H1 (cell line): ENCODE results near the gene SHPK. TPM values are rescaled to one million over a fixed set of nuclear protein-coding genes. Genes with fewer than 3 reads are reported as not detected.
A peak's percentile ranks its signal among the peaks of the same experiment; 100 is the strongest.

ENCODE experiments used
- BRCA1 ChIP-seq: IDR thresholded peaks from 2 replicates; pipeline ENCODE4 v1.6.1; 2012; ENCODE audit warnings: low read depth, low read length, improper control_type of control experiment
- CBX5 ChIP-seq: fragments of 300-800, 300-1000 bp; sonication (generic); IDR thresholded peaks from 2 replicates; pipeline ENCODE4 v1.7.1; 2016; ENCODE audit warnings: antibody characterized with exemption, low read length, low read depth
- EZH2 ChIP-seq: fragments of 200-600 bp; sonication (generic); IDR thresholded peaks from 2 replicates; pipeline ENCODE4 v1.7.1; 2012; ENCODE audit warnings: low read depth, mild to moderate bottlenecking, moderate library complexity, low read length, inconsistent platforms; ENCODE audit not compliant: severe bottlenecking
- GTF2F1 ChIP-seq: IDR thresholded peaks from 2 replicates; pipeline ENCODE4 v1.6.1; 2012; ENCODE audit warnings: low read depth, low read length, improper control_type of control experiment, borderline replicate concordance
- HDAC2 ChIP-seq, 2 experiments: fragments of 300-600 bp in 1 of 2; sonication (generic) in 1 of 2; IDR thresholded peaks; 2 replicates each; pipeline ENCODE4 v1.6.1; 2011 to 2012; ENCODE audit warnings: low read depth in 2 of 2, low read length in 2 of 2, mild to moderate bottlenecking in 2 of 2, moderate library complexity in 2 of 2, borderline replicate concordance in 1 of 2, inconsistent platforms in 1 of 2
- KDM1A ChIP-seq: fragments of 200-600, 300-600 bp; sonication (generic); IDR thresholded peaks from 2 replicates; pipeline ENCODE4 v1.7.1; 2016; ENCODE audit warnings: mild to moderate bottlenecking, low read length, borderline replicate concordance
- KDM5A ChIP-seq: fragments of 200-600 bp; IDR thresholded peaks from 2 replicates; pipeline ENCODE4 v1.7.1; 2012; ENCODE audit warnings: mild to moderate bottlenecking, low read length, inconsistent platforms, mixed read lengths
- POLR2A ChIP-seq, 2 experiments: IDR thresholded peaks; 1 replicate in 1 of 2; 2 replicates in 1 of 2; pipeline ENCODE4 v1.6.1; 2011; ENCODE audit warnings: low read depth in 2 of 2, low read length in 2 of 2, mild to moderate bottlenecking in 2 of 2; ENCODE audit errors: control extremely low read depth in 1 of 2
- POU5F1 ChIP-seq: IDR thresholded peaks from 2 replicates; pipeline ENCODE4 v1.6.1; 2011; ENCODE audit warnings: low read depth, mild to moderate bottlenecking, low read length, moderate library complexity
- RFX5 ChIP-seq: IDR thresholded peaks from 2 replicates; pipeline ENCODE4 v1.6.1; 2011; ENCODE audit warnings: low read depth, low read length, improper control_type of control experiment, borderline replicate concordance
- SAP30 ChIP-seq: fragments of 300-600 bp; sonication (generic); IDR thresholded peaks from 2 replicates; pipeline ENCODE4 v1.7.1; 2012; ENCODE audit warnings: low read length, moderate library complexity, mild to moderate bottlenecking, inconsistent platforms; ENCODE audit not compliant: insufficient read depth, insufficient replicate concordance
- YY1 ChIP-seq: IDR thresholded peaks from 2 replicates; pipeline ENCODE4 v1.6.1; 2011; ENCODE audit warnings: low read depth, mild to moderate bottlenecking, low read length
- polyA plus RNA-seq, 7 experiments: library from polyadenylated mRNA; depleted of rRNA in 3 of 7; stranded (reverse) in 5 of 7; unstranded in 2 of 7; fragments of >200 nt in 5 of 7; fragments of 200-250 nt in 2 of 7; gene quantifications; 1 replicate in 5 of 7; 2 replicates in 1 of 7; 4 replicates in 1 of 7; pipeline versions ENCODE4 v1.2.1 to v1.2.3, GENCODE V29; 2011 to 2013; ENCODE audit warnings: missing spikeins in 2 of 7, mixed read lengths in 2 of 7
- total RNA-seq: library from RNA; stranded (reverse); fragmentation: NEBNext Ultra II Directional; extraction: Animal tissue kit (Norgen Biotek cat#: 25700); gene quantifications from 2 replicates; pipeline ENCODE4 v1.2.1, GENCODE V29; 2021
- TF ChIP-seq, protein P1 (sequence below), 3 experiments: IDR thresholded peaks; 1 replicate in 2 of 3; 2 replicates in 1 of 3; pipeline versions ENCODE4 v1.5.1 to v1.6.1; 2011; ENCODE audit warnings: low read length in 3 of 3, mild to moderate bottlenecking in 3 of 3, inconsistent platforms in 2 of 3, low read depth in 1 of 3, moderate library complexity in 1 of 3; ENCODE audit not compliant: insufficient read depth in 1 of 3; ENCODE audit errors: control extremely low read depth in 1 of 3

Gene SHPK
- total and polyA plus RNA-seq, 2 of the 8 experiments (the other 6 are each of a cell fraction or from before 2014, with no cell fraction given) = 28.6 to 36.7 TPM

DNA sequence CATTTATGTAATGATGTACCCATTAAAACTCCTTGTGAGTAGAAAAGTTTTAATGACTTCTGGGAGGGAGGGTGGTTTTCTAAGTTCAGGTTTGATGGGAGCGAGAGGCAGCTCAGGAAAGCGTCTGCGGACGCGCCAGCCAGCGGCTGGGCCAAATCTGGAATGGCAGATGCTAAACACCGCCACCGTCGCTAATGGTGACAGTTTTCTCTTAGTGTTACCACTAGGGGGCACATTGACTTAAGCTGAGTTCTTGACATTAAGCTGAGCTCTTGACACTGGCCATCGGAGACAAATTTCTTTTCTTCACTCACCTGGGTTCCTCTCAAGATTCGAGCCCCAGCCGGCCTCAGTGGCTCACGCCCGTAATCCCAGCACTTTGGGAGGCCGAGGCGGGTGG lies 33.6 kb downstream of the SHPK start (continued):
- TF ChIP-seq YY1 (peak; percentile 61; the same call in 1 of the 2 replicates), POLR2A (IDR thresholded peaks at IDR 0.05; ENCODE audit: control extremely low read depth in 1 of 2, low read depth in 2 of 2, low read length in 2 of 2) (no peak), EZH2 (no peak), CBX5 (no peak), POU5F1 (no peak), KDM1A (no peak), GTF2F1 (no peak), BRCA1 (no peak), RFX5 (no peak), SAP30 (no peak), KDM5A (no peak), HDAC2 (IDR thresholded peaks at IDR 0.05; ENCODE audit: borderline replicate concordance in 1 of 2, low read depth in 2 of 2, low read length in 2 of 2) (no peak)
- TF ChIP-seq, protein P1, sequence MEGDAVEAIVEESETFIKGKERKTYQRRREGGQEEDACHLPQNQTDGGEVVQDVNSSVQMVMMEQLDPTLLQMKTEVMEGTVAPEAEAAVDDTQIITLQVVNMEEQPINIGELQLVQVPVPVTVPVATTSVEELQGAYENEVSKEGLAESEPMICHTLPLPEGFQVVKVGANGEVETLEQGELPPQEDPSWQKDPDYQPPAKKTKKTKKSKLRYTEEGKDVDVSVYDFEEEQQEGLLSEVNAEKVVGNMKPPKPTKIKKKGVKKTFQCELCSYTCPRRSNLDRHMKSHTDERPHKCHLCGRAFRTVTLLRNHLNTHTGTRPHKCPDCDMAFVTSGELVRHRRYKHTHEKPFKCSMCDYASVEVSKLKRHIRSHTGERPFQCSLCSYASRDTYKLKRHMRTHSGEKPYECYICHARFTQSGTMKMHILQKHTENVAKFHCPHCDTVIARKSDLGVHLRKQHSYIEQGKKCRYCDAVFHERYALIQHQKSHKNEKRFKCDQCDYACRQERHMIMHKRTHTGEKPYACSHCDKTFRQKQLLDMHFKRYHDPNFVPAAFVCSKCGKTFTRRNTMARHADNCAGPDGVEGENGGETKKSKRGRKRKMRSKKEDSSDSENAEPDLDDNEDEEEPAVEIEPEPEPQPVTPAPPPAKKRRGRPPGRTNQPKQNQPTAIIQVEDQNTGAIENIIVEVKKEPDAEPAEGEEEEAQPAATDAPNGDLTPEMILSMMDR (IDR thresholded peaks at IDR 0.05; ENCODE audit: control extremely low read depth in 1 of 3, insufficient read depth in 1 of 3, low read depth in 1 of 3, low read length in 3 of 3) = peak; percentile 40 to 80 (median 80)
